ENCODE measurements around the gene SBF2.

The SBF2 gene

DNA sequence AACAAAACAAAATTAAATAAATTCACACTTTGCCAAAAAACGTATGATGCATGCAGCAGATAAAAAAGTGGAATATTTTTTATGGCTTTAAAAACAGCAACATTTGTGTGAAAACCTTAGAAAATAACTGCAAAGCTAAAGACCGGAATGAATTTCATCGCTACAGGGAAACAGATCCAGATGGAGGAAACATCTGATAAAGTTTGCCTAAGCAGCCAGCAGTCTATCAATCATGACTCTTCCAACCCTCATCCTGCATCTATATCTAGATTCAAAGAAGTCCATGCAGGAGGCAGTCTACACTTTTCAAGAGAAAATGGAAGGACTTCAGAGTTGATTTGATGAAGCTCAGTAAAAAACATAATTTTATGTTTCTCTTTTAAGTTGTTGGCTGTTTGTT lies 503.3 kb downstream of the SBF2 start:
- DNase-seq, result no peak

- DNase-seq, result no peak
These were observed 504.1 kb downstream of the SBF2 start for GRCh38 chr11:9789910-9790309.

GRCh38 chr11:9787981-9788521 lies 506.0 kb downstream of the SBF2 start:
- no peak for DNase-seq

DNA sequence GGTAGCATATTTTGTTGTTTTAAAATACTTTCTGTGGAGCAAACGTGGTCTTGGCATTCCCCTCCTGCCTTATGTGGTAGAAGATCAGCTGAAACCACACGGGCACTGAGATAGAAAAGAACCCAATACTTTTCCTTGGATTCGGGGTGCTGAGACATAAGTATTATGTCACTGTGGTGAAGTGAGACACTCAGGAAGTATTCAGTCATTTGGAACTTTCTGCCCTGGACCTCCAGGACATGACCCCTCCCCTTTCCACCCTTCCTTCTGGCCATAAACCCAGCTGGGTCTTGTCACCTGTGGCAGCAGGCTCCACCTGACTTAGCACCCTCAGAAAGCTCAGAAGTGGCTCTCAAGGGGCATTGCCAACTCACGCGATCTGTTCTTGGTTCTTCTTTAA lies 506.8 kb downstream of the SBF2 start:
- no peak for DNase-seq

DNA sequence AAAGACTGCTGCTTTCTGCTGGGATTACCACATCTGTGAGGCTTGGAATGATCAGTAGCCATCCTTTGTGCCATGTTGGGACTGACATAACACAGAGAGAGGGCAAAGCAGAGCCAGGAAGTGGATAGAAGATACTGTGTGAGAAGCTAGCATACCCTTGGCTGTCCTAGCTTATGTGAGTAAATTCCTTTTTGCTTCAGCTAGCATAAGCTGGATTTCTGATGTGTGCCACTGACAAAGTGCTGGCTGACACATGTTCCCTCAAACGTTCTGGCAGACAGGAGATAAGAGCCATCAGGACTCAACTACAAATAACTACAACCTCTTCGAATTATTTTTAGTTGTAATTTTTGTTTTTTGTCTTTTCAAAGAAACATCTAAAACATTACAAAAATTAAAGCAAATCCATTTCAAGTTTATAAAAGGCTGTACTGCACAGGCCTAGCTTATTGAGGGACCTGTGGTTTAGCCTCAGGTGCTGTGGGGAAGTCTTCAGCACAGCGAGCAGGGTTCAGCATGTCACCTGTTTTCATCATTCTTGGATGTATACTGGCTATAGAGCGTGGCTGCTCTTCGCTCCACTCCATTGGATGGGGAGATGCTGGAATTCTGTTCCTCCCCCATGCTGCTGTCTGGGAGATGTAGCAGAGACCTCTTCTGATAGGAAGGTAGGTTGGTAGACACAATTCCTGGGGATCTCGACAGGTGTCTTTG lies 509.3 kb downstream of the SBF2 start:
- no peak for DNase-seq

DNA sequence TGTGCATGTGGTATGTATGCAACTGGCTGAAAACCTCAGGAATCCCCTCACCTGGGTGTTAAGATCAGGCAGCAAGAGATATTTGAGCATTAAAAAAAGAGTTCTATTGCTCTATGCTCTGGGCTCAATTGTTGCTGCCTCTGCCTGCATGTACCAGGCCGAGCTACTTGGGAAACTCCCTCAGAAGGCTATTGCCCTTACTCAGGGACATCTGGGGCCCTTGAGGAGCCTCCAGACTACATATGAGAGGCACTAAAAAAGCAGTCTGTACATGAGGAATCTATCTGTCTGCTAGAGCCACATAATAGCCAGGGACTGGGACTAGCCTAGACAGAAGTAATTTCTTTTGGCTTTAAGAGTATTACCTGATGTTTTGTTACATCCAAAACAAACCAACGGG lies 510.0 kb downstream of the SBF2 start:
- DNase-seq, result no peak

- DNase-seq, result no peak
These were observed 513.1 kb downstream of the SBF2 start for GRCh38 chr11:9780929-9781328.

DNA sequence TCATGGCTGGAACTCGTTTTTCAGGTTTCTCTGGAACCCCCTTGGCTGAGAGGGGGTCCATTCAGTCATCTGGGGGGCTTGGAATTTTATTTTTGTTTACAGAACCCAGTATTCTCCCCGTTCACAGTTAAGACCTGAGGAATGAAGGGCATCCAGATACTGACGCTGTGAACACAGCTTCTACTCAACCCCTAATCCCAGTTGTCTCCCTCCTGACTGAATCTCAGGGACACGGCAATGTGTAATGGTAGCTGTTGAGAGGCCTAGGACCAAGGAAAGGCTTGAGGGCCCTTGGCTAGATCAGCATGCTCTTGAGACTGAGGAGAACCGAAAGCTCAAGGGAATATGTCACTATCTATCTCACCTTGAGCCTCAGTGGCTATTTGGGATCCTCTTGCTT lies 516.5 kb downstream of the SBF2 start:
- no peak for DNase-seq

DNA sequence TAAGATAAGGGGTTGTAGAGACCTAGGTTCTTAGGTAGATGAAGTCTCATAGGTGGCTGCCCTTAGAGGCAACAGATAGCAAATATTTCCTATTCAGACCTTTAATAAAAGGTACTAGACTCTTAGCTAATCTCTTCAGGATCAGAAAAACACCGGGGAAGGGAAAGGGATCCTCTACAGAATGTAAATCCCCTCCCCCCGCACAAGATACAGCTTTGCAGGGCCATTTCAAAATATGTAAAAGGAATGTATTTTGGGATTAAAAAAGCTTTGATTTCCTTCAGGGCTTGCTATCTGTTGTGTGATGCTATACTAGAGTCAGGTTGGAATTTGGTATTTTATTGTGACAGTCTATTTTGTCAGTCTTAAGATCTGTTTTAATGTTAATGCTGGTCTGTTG lies 517.0 kb downstream of the SBF2 start:
- DNase-seq, result no peak

GRCh38 chr11:9776203-9776602 lies 517.8 kb downstream of the SBF2 start:
- DNase-seq, result no peak

DNA sequence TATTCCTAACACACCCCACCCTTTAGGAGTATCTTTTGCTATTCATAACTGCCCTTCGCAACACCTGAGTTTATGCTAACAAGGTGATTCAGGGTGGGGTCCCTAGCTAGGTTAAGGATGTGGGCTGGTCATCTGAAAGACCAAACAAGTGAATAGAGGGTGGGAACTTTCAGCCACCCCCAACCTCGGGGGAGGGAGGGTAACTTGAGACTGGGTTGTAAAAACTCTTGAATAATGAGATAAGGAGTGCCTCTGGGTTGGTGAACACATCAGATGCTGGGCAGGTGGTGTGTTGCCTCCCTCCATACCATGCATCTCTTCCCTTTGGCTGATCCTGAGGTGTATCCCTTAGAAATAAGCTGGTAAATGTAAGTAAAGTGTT lies 518.6 kb downstream of the SBF2 start:
- DNase-seq, result no peak

- no peak for DNase-seq
These were observed 519.2 kb downstream of the SBF2 start for GRCh38 chr11:9774591-9775397.

DNA sequence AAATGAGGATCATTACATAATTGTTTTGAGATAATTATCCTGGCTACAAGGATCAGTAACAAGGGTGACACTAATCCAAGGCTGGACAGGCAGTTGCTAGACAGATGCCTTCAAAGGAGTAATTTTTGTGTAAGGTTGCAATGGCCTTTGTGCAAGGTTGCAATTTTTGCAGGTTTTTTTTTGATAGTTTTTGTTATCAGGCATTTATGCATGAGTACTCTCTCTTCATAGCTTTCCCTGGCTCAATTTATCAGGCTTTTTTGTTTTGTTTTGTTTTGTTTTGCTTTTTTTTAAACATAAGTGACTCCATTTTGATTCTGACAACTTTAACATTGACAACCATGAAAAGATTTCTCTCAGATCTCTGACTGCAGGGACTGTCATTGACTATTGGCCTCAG lies 519.9 kb downstream of the SBF2 start:
- no peak for DNase-seq

GRCh38 chr11:9773524-9773923 lies 520.5 kb downstream of the SBF2 start:
- no peak for DNase-seq

DNA sequence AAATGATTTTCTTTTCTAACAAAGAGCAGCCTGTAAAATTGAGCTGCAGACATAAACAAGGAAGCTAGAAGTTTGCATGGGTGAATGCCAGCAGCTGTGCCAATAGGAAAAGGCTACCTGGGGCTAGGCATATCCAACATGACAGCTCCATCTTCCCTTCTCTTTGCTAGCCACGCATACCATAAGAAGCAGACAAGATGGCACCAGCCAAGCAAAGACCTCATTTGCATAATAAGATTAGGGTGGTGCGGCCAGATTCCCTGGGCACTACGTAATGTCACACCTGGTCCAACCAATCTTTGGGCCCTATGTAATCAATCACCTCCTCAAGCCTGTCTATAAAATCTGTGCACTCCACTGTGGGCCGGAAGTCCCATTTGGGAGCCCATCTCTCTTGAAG lies 521.8 kb downstream of the SBF2 start:
- DNase-seq, result no peak

DNA sequence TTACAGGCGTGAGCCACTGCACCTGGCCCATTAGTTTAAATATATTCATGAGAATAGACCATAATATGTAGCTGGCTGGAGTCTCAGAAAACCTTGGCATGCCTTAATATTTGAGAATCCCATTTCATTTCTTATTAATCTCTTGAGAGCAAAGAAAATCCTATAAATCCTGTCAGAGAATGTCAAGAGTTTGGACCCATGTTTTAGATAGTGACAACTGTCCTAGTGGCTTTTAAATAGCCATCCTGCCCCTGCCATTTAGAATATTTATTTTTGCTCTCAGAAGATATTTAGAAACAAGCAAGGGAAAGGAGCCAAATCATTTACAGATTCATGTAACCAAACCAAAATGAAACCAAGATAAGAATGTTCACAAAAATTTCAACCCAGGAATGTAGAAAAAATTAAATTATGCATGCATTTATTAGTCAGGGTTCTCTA lies 522.9 kb downstream of the SBF2 start:
- DNase-seq, result no peak

DNA sequence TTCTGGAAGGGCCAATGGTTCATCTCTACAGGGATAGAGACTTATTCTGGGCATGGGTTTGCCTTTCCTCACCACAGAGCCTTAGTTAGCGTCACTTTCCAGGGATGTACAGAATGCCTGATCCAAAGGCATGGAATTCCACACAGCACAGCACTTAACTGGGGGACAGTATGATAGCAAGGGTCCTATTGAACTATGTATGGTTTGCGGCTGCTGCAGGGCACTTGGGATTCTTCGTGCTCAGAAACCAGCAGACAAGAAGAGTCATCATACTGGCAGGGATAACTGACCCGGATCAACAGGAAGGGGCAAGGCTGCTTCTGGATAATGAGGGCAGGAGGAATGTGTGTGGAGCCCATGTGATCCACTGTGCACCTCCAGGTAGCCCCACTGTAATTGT lies 524.4 kb downstream of the SBF2 start:
- DNase-seq, result no peak

GRCh38 chr11:9765320-9766101 lies 528.5 kb downstream of the SBF2 start:
- DNase-seq, result no peak

DNA sequence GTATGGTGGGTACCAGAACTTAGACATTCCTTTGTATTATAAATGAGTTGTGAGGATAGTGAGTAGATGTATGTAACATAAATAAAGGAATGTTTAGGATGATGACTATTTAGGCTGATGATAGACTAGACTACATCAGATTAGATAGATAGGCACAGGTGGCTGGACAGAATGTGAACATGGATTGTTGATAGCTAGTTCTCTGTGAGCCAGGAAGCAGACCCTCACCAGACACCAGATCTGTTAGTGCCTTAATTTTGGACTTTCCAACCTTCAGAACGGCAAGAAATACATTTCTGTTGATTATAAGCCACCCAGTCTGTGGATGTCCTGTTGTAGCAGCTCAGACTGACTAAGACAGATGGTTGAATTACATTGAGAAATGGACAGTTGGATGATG lies 530.7 kb downstream of the SBF2 start:
- DNase-seq, result no peak

DNA sequence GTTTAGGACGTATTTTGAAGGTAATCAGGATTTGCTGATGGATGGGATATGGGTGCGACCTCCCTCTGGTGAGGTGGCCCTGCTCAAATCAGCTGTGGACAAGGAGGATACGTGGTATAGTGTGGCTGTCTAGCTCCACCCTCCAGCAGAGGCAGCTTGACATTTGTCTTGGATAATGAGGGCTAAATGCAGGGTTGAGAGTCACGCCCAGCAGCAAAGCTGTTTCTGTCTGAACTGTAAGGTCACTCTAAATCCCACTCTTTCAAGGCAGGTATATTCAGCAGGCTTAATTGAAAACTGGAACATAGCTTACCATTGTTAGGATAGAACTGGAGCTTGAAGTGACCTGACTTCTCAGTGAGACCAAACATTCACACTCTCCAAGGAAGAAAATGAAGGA lies 531.5 kb downstream of the SBF2 start:
- no peak for DNase-seq

- no peak for DNase-seq
These were observed 532.5 kb downstream of the SBF2 start for GRCh38 chr11:9761441-9761945.

DNA sequence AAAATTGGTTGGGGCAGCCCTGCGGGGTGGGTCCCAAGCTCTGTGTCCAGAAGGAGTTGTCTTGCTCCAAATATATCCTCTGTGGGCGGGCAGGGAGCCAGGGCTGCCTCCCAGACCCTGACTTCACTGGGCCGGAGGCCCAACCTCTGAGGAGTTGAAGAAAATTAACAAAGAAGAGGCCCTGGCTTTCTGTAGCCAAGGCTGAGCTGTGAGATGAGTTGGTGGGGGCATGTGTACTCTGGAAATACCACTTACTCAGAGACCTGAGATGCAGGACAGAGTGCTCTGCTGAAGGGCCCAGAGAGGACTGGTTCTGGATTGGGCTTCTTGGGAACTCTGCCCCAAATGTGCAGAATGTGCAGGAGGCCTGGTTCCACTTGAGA lies 533.8 kb downstream of the SBF2 start:
- DNase-seq, result no peak

DNA sequence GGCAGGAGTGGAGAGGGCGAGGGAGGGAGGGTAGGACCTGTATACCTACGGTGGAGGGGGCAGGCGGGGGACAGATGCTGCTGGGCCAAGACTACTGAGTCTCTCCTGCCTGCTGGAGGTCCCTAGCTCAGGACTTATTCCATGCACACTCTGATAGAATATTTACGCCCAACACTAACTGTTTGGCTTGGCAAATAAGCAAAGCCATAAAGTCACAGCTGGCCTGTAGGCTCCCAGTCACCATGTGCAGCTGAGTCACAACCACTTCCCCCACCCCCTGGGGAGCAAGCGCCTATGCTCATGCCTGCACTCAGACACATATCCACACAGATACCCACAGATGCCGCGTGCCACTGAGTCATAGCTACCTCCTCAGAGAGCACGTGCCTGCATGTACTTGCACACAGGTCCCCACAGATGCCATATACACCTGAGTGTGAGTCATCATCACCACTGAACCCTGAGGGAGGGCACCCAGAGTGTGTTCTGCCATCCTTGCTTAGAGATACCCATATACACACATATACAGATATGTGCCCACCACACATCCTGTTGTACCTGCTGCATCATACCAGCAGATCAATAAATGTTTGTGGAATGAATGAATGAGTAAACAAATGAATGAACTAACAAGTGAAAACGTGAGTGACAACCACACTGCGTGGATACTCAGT lies 534.4 kb downstream of the SBF2 start:
- no peak for DNase-seq

Measured in NCI-H1417 treated with DMSO at 0.1 percent for 48 hours (cell line).